GM19468 (cell line): Measurements from ENCODE around the gene MYO1B.
"Not testable (repeated sequence)": the region's sequence is repeated elsewhere in the genome, so short reads cannot be mapped to it uniquely, and the experiment has no call there.

Source experiments
- ATAC-seq: cut with Tn5 transposase; IDR thresholded peaks from one replicate; pipeline ENCODE4 v1.9.1; 2021; ENCODE audit warnings: mild to moderate bottlenecking, moderate library complexity, moderate number of reproducible peaks; ENCODE audit not compliant: unreplicated experiment; ENCODE audit errors: extremely low read depth

MYO1B gene

DNA sequence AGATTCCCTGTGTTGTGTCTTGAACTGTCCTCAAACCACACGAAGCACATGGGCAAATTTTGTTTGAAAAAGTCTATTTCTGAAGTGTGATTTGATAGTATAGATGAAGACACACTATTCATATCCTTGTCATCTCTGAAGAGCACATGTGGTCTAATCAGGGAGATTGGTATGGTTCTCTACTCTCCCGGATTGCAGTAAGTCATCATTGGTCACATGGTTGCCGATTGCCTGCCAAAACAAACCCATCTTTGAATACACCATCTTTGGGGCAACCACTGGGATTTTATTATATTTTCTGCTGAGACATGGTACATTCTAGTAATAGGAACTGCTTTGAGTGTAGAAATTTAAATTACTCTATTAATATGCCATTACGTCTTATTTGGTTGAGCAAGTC lies 186.9 kb downstream of the MYO1B start:
- ATAC-seq = no peak

DNA sequence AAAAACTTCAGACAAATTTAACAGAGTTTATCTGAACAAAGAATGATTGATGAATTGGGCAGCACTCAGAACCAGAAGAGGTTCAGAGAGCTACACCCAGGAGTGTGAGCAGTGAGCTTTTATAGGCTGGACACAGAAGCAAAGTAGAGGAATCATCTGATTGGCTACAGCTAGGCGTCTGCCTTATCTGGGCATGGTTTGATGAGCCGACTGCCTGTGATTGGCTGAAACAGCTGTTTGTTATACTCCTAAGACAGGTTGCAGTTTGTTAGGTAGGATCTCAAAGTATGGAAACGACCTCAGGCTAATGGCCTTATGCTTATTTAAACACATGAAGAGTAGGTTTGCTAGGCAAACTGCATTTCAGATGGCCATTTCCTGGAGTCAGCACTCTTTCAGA lies 188.9 kb downstream of the MYO1B start:
- no peak for ATAC-seq

DNA sequence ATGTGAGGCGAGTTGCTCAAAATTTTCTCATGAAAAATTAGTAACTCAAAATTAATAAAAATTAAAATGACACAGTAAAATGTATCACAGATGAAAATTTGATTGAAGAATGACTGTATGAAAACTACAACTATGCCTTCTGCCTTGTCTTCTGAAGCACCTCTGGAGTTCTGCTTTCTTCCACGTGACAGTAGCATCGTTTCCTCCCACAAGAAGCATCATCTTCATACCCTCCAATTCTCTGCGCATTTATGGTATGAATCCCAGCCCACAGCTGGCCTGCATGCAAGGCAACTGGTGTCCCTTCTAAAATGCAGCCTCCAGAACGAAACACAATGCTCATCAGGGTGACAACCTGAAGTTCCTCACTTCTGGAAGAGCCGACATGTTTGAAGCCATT lies 189.9 kb downstream of the MYO1B start:
- ATAC-seq = no peak

DNA sequence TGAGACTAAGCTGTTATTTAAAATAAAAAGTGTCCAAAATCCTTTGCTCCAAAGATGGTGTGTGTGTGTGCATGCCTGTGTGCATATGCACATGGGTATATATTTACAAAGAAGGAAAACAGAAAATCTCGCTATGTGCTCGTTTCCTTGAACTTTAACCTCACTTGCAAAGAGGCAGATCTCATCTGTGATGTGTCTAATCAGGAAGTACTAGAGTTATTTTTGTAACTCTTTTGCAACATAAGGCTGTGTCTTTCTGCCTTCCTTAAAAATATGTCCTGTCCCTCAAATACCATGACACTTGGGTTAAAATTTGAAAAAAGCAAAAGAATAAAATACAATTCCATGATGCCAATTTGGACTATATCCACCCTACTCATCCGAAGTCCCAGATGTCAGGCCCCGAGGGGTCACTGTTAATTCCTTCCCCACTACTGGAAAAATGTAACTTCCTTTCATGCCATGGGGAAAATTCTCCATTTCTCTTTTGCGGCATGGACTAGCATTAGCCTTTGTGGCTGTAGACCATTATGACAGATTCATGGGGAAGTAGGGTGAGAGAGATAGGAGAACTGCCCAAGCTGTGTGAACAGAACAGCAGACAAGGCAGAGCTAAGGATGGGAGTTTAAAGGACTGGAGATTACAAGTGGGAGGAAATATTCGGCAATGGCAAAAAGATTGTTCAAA lies 191.3 kb downstream of the MYO1B start:
- ATAC-seq = no peak

DNA sequence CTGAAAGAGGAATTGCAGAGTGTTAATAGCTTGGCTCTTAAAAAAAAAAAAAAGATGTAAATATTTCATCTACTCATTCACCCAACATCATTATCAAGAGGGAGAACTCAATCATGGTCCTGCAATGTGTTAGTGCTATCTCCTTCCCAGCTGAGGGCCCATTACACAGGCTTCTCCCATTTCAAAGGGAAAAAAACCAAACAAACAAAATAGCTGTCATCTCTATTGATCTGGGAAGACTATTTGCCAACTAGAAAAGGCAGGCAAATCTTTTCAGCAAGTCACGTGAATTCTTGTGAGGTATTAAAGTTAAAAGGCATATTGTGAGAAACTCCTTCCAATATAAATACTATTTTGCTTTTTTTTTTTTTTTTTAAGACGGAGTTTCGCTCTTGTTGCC lies 194.3 kb downstream of the MYO1B start:
- ATAC-seq = no peak

DNA sequence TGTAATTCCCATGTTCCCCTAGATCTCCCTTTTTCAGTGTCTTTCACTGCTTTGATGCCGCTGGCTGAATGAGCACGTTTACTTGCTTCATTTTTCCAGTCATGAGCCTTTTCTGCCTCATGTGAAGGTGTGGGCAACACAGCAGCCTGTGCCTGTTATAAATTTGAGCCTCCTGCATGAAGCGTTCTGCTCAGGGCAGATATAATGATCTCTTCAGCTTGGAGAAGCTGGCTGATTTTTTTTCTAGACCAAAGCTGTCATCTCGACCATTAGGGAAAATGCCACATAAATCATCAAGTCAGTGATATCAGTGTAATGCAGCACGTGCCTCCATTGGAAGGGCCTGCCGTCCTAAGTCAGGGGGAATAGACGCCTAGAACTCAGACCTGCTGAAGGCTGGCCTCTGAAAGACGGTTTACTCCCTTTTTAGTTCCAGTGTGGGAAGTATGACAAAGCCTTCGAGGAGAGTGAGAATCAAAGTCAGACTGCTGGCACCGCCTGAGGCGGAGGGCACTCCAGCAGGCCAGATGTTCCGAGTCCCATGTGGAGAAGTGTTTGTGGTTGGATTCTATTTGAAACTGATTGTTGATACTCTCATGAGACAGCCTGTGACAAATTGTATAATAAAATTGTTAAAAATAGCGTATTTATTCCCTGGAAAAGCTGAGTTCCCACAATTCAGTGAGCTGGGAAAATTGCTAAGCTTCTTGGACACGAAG lies 196.5 kb downstream of the MYO1B start:
- ATAC-seq = no peak

DNA sequence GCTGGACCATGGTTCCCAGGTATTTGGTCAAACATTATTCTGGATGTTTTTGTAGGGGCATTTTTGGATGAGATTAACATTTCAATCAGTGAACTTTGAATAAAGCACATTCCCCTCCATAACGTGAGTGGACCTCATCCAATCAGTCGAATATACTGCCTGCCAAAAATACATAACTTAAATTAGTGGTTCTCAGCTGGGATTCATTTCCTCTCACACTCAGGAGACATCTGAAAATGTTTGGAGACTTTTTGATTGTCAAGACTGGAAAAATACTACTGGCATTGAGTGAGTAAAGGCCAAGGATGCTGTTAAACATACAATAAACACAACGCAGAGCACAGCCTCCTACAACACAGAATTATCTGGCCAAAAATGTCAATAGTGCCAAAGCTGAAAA lies 198.2 kb downstream of the MYO1B start:
- no peak for ATAC-seq

DNA sequence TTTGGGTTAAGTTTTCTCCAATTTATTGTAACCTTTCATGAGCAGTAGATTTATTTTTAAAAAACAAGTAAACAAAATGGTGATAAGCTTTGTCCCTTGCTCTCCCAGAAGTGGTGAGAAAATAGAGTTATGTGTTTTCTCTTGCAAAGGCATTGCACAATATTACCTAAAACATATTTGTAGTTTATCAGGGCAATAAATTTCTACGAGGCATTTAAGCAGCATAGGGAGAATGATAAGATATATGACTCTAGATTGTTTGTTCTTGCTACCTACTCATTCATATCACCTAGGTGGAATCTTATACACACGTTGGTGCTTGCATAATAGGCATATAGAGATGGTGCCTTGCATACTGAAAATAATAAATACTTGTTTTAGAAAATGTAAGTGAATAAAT lies 201.7 kb downstream of the MYO1B start:
- ATAC-seq = no peak

DNA sequence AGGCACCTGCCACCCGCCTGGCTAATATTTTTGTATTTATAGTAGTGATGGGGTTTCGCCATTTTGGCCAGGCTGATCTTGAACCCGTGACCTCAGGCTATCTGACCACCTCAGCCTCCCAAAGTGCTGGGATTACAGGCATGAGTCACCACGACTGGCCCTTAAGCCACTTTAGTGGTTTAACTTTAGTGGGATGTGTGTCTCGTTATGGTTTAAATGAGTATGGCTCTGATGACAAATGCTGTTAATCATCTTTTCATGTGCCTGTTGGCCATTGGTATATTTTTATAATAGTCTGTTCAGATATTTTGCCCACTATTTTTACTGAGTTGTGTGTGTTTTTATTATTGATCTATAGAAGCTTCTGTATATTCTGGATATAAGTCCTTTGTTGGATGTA lies 205.9 kb downstream of the MYO1B start:
- no peak for ATAC-seq

DNA sequence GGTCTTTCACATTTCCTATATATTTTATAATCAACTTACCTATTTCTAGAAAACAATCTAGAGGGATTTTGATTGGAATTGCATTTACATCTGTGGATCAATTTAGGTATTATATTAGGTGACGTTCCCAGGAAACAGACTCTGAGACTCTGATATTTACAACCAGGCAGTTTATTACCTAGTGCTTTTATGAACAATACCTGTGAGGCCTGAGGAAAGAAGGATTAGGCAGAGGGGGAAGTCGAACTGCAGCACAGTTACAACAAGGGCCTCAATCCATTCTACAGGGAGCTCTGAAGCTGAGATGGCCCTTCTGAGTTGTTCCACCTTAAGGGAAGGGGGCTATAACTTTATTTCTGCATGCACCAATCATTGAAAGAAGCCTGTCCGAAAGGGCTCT lies 206.9 kb downstream of the MYO1B start:
- ATAC-seq = no peak

DNA sequence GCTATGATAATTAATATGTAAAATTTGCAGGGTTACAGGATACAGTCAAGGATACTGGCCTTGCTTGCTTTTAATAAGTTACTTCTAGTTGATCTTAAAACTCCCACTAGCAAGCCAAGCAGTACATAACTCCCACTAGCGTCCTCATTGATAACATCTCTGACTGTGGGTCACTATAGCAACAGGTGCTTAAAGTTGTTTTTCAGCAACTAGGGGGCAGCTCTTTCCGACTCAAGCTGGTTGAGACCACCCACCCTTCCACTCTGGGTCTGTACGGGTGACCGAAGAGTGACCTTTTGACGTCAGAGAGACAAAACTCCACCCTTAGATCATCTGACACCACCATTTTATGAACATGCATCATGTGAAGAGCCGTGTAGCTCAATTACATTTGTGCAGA lies 208.6 kb downstream of the MYO1B start:
- no peak for ATAC-seq

DNA sequence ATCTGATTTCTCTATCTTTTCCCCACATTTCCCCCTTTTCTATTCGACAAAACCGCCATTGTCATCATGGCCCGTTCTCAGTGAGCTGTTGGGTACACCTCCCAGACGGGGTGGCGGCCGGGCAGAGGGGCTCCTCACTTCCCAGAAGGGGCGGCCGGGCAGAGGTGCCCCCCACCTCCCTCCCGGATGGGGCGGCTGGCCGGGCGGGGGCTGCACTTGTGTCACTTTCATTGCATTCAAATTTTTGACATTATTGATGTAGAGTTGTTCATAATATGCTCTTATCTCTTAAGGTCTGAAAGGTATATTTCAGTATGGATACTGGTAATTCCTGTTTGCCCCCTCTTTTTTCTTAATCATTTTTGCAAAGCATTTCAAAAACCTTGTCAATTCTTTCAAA lies 211.3 kb downstream of the MYO1B start:
- not testable (repeated sequence) for ATAC-seq

DNA sequence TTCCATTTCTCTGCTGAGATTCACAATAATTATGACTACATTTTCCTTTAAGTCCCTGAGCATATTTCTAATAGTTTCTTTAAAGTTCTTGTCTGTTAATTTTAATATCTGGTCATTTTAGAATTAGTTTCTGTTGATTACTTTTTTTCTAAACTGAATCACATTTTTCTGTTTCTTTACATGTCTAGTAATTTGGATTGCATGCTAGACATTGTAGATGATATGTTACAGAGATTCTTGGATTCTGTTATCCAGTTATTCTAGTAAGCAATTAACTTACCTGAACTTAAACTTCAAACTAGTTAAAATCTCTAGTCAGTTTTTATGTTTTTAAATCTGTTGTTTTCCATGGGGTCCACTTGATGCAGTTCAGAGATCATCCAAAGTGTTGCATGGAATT lies 214.0 kb downstream of the MYO1B start:
- no peak for ATAC-seq

DNA sequence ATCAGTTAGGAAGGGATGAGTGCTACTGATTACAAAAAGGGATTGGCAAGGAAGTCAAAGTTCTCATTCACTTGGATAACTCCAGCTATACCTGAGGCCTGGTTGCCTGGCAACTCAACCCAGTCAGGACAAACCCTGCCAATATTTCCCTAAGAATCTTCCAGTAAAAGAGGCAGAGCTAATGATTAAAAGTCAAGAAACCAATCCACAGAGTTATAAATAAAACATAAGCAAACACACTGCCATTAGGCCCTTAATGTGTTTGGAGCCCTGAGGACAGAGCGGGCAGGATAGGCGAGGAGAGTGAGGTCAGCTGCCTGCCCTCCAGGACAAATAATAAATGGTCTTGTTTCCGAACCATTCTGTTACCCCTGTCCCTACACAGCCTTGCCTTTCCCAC lies 217.2 kb downstream of the MYO1B start:
- ATAC-seq = no peak

DNA sequence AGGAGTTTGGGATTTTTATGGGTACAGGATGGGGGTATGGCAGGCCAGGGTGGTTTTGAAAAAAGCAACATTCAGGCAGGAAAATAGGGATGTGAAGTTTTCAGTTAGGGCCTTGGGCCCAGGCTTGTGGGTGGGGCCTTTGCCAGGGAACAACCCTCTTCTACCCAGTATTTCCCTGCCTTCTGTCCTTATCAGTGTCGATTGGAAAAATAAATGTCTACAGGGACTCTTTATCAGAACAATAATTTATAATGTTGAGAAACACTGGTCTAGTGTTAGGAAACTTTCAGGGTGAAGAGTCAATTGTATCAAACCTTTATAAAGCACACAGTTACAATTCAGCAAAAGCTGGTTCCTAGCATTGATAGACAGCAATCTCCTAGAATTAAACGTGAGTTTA lies 218.6 kb downstream of the MYO1B start:
- ATAC-seq = no peak

DNA sequence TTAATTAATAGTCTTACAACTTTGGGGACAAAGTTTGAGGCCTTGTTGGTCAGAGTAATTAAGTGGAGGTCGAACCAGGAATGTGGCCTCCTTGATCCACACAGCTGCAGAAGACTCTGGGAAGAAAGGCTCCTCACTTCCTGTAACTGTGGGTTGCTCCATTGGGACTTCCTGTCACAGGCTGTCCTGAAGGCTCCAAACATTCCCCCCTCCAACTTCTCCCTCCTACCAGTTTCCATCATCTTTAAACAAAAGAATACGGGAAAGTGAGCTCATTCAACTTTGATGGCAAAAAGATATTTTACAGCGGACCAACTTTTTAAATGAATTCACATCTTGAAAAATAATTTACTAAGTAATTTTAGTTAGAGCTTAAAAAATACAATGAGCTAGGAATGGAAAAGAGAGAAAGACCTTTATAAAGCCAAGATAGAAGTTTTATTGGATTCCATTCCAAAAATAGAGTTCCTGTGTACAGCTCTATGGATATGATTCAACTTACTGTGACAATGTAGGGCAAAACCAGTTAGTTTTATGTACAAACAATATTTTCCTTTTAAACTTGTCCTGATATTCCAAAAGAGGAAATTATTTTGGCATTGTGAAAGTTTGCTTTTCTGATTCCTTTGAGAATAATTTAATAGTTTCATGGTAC lies 220.7 kb downstream of the MYO1B start:
- ATAC-seq = no peak

DNA sequence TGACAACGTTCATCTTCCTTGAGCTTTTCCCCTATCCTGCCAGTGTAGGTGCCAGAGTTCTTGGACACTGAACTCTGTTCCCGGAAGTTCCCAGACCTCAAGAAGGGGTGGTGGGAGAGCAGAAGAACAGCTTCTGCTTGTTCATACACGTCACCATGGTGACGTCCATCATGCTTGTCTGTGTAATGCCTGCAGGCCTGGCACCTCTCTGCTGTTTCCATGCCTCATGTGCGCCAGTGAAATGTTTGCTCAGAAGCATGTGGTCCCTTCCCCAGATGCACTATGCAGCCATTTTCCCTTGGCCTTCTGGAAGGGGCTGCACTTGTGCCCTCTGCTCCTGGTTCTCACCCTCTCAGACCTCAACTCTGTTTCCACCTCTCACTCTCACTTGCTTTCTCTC lies 221.9 kb downstream of the MYO1B start:
- no peak for ATAC-seq

DNA sequence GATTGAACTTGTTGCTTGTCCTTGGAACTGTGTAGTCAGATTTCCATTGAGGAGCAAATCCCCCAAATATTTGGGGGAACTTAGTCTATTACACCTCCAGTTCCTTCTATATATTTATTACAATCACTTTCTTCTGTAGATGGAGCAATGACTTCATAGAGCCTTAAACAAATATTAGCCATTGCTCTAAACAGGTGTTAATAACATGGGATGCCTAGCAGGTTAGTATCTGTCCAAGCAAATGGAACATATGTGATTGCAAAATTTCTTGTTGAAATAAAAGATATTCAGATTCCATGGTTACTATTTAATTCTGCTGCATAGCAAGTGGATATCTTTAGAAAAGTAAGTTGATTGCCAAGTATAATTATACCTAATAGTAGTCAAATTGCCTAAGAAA lies 225.1 kb downstream of the MYO1B start:
- no peak for ATAC-seq

DNA sequence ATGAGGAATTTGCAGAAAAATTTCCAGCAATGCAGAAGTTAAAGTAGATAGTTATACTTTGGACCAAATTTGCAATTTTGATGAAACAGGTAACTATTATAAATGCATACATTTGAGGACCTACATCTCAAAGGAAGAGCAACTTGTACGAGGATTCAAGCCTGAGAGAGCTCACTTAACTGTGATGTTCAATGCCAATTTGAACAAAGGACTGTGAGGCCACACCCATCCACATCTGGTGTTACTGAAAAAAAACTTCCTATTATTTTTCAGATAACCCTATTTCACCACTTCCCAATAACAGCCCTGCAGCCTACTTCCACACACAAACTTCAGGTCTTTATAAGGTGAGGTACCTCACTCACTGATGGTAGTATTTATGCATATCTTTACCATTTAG lies 229.3 kb downstream of the MYO1B start:
- ATAC-seq = no peak
